ENCODE data around the gene ZNF823. TPM values are rescaled to one million over a fixed set of nuclear protein-coding genes. Genes with fewer than 3 reads are reported as not detected.
A peak's percentile ranks its signal among the peaks of the same experiment; 100 is the strongest.

The ZNF823 gene
- total and polyA plus RNA-seq, 2 of the 13 experiments (the other 11 are each of a cell fraction or from before 2014, with no cell fraction given) = 5.7 to 11.7 TPM

DNA sequence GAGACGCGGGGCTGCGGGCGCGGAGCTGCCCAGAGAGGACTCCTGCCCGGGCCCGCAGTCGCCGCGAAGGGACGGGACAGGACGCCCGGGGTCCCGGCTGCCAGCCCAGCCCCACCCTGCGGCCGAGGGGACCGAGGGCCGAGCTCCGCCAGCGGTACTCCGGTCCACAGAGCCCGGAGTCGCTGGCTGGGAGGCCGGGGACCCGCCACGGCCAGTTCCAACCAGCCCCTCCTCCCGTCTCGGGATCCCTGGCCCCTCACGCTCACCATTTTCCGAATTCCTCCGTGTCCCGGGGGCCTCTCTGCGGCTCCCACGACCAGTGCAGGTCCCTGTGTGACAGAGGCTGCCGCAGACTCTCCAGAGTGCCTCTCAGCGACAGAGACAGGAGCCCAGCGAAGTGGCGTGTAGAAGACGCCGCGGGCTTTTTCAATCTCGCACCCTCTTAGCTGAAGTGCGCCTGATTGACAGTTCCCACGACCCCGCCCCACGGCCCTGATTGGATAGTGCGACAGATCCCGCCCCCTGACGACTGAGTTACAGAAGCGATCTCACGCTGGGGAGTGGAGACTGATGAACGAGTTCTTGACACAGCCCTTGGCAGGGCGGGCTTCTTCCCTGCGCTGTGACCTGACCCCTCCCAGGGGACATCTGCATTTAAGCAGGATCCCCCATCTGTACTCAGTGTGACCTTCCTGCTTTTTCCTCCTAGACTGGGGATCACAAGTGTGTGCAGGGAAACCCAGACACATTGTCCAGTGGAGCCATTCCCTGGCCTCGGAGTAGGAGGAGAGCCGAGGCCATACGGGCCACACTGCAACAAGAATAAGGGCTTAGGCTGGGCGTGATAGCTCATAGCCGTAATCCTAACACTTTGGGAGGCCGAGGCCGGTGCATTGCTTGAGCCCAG is 44.0 kb downstream of the ZNF823 start (continued):
- TF ChIP-seq TMF1 (CRISPR knock-in tag; IDR thresholded peaks at IDR 0.05; ENCODE audit: low read depth) (0 out of 2 replicates have a peak, but pooled peaks have one; percentile 53), ZNF331 (CRISPR knock-in tag; IDR thresholded peaks at IDR 0.05) (no peak), ETV5 (CRISPR knock-in tag; IDR thresholded peaks at IDR 0.05; ENCODE audit: borderline replicate concordance) (no peak), SP2 (CRISPR knock-in tag; IDR thresholded peaks at IDR 0.05) (peak; percentile 82), ZNF670 (CRISPR knock-in tag; IDR thresholded peaks at IDR 0.05; ENCODE audit: borderline replicate concordance) (no peak), ZNF441 (CRISPR knock-in tag; IDR thresholded peaks at IDR 0.05; ENCODE audit: borderline replicate concordance) (0 out of 2 replicates have a peak, but pooled peaks have one; percentile 19), ZFP1 (CRISPR knock-in tag; IDR thresholded peaks at IDR 0.05) (no peak), U2AF1 (optimal IDR thresholded peaks at IDR 0.05; ENCODE audit: low read depth, low read length) (no peak), ZNF629 (CRISPR knock-in tag; conservative IDR thresholded peaks at IDR 0.05) (no peak), ZNF660 (CRISPR knock-in tag; IDR thresholded peaks at IDR 0.05; ENCODE audit: borderline replicate concordance, low read depth) (no peak), LCORL (IDR thresholded peaks at IDR 0.05) (no peak), LCORL (CRISPR knock-in tag; IDR thresholded peaks at IDR 0.05) (peak; percentile 66; the same call in 1 of the 2 replicates), EP300 (IDR thresholded peaks at IDR 0.05; ENCODE audit: low read depth in 2 of 2, low read length in 2 of 2) (0 out of 4 replicates have a peak, but pooled peaks of 1 of the 2 experiments have one; percentile 6), EP300 (CRISPR knock-in tag; IDR thresholded peaks at IDR 0.05; ENCODE audit: borderline replicate concordance) (no peak), NFRKB (IDR thresholded peaks at IDR 0.05) (no peak), ZNF781 (CRISPR knock-in tag; IDR thresholded peaks at IDR 0.05; ENCODE audit: borderline replicate concordance, not compliant biosample characterization) (peak; percentile 30)
- TF ChIP-seq, protein P1, sequence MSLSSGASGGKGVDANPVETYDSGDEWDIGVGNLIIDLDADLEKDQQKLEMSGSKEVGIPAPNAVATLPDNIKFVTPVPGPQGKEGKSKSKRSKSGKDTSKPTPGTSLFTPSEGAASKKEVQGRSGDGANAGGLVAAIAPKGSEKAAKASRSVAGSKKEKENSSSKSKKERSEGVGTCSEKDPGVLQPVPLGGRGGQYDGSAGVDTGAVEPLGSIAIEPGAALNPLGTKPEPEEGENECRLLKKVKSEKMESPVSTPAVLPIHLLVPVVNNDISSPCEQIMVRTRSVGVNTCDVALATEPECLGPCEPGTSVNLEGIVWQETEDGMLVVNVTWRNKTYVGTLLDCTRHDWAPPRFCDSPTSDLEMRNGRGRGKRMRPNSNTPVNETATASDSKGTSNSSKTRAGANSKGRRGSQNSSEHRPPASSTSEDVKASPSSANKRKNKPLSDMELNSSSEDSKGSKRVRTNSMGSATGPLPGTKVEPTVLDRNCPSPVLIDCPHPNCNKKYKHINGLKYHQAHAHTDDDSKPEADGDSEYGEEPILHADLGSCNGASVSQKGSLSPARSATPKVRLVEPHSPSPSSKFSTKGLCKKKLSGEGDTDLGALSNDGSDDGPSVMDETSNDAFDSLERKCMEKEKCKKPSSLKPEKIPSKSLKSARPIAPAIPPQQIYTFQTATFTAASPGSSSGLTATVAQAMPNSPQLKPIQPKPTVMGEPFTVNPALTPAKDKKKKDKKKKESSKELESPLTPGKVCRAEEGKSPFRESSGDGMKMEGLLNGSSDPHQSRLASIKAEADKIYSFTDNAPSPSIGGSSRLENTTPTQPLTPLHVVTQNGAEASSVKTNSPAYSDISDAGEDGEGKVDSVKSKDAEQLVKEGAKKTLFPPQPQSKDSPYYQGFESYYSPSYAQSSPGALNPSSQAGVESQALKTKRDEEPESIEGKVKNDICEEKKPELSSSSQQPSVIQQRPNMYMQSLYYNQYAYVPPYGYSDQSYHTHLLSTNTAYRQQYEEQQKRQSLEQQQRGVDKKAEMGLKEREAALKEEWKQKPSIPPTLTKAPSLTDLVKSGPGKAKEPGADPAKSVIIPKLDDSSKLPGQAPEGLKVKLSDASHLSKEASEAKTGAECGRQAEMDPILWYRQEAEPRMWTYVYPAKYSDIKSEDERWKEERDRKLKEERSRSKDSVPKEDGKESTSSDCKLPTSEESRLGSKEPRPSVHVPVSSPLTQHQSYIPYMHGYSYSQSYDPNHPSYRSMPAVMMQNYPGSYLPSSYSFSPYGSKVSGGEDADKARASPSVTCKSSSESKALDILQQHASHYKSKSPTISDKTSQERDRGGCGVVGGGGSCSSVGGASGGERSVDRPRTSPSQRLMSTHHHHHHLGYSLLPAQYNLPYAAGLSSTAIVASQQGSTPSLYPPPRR (CRISPR knock-in tag; IDR thresholded peaks at IDR 0.05; ENCODE audit: borderline replicate concordance) = peak; percentile 41; the same call in 1 of the 2 replicates
- TF ChIP-seq, protein P2, sequence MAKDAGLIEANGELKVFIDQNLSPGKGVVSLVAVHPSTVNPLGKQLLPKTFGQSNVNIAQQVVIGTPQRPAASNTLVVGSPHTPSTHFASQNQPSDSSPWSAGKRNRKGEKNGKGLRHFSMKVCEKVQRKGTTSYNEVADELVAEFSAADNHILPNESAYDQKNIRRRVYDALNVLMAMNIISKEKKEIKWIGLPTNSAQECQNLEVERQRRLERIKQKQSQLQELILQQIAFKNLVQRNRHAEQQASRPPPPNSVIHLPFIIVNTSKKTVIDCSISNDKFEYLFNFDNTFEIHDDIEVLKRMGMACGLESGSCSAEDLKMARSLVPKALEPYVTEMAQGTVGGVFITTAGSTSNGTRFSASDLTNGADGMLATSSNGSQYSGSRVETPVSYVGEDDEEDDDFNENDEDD (CRISPR knock-in tag; IDR thresholded peaks at IDR 0.05; ENCODE audit: borderline replicate concordance) = peak; percentile 68; the same call in 1 of the 2 replicates
- TF ChIP-seq, protein P3, sequence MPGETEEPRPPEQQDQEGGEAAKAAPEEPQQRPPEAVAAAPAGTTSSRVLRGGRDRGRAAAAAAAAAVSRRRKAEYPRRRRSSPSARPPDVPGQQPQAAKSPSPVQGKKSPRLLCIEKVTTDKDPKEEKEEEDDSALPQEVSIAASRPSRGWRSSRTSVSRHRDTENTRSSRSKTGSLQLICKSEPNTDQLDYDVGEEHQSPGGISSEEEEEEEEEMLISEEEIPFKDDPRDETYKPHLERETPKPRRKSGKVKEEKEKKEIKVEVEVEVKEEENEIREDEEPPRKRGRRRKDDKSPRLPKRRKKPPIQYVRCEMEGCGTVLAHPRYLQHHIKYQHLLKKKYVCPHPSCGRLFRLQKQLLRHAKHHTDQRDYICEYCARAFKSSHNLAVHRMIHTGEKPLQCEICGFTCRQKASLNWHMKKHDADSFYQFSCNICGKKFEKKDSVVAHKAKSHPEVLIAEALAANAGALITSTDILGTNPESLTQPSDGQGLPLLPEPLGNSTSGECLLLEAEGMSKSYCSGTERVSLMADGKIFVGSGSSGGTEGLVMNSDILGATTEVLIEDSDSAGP (CRISPR knock-in tag; IDR thresholded peaks at IDR 0.05; ENCODE audit: borderline replicate concordance) = peak; percentile 49
